HS-27A (cell line): Measurements from ENCODE around the gene MYBPC1.
"Not testable (repeated sequence)": the region's sequence is repeated elsewhere in the genome, so short reads cannot be mapped to it uniquely, and the experiment has no call there.

Experiments
- DNase-seq: peaks from one replicate; pipeline ENCODE4 v3.0.0-alpha.2; 2012; ENCODE audit warnings: low read depth, missing footprints

MYBPC1 gene

DNA sequence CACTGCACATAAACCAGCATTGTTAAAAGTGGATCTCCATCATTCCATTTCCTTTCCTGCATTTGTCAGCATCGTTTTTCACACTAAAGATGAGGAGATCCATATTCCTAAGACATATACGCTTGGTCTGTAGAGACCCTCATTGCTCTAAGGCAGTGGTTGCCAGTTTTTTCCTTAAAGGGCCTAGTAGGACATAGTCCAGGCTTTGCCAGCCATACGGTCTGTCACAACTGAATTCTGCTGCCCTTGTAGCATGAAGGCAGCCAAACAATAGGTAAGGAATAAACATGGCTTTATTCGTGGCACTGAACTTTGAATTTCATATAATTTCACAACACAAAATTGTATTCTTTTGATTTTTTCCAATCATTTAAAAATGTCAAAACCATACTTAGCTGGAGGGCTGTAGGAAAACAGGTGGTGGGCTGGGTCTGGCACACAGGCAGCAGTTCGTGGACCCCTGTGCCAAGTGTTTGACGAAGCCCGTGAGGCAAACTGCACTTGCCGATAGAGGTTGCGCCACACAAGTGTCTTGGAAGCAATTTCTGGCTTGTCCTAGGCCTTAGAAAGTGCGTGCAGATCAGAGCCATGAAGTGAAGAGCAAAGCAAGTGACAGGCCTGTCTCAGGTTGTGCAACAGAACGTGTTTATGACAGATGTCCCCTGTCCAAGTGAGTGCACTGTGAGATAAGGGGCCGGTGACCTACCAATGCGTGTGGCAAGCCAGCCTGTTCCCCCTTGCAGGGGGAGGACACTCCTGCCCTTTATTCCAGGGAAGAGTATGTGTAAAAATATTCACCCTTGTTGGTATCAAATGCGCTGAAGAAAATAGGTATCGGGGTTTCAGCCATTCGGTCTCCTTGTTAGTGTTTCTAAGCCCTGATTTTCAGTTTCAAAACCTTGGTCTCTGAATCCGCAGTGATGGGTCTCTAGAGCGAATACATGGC is 101.8 kb downstream of the MYBPC1 start:
- DNase-seq: no peak

GRCh38 chr12:101697197-101697929 is 102.6 kb downstream of the MYBPC1 start, which contains the start of gene CHPT1:
TSS of gene CHPT1 (plus strand) at chr12:101697640. CDS start at chr12:101697862, 222 bp downstream.
- DNase-seq: no peak

- DNase-seq: peak; percentile 8
Observed at GRCh38 chr12:101697930-101698799, 103.4 kb downstream of the MYBPC1 start.

DNA sequence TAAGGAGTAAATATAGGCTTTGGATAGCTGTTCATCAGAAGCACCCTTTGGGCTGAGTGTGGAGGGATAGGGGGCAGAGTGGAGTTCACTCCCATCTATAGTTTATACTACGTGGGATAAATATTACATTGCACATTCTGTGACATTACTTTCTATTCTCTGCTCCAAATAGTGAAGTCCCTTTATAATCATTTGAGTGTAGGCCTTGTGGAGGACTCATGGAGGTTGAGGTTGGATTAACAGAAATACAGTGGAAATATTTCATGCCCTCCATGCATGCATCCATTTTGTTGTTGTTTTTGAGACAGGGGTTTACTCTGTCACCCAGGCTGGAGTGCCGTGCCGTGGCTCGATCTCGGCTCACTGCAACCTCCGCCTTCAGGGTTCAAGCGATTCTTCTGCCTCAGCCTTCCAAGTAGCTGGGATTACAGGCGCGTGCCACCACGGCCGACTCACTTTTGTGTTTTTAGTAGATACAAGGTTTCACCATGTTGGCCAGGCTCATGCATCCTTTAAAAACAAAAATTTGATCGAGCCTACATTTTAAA is 104.1 kb downstream of the MYBPC1 start:
- DNase-seq: no peak

DNA sequence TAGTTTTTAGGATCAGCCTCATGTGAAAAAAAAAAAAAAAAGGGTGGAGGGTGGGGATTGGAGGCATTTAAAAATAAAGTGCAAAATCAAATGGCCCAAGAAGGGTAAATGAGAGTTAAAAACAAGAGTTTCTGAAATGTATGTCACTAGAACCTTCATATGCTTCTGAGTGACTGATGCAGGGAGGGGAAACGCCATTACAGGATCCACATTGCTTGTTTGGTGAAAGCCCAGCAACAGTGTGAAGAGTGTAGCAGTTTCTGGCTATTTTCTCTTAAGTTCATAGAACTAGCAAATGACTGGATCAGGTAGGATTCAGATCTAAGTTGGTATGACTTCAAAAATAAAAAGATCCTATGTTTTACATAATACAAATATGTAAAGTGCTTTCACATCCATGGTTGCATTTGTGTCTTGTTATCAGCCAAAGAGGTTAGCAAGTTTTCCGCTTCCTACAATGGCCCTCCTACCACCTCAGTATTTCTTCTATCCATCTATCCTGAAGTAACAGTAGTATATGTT is 105.6 kb downstream of the MYBPC1 start:
- DNase-seq: no peak

- DNase-seq: no peak
Observed at GRCh38 chr12:101703487-101703886, 108.7 kb downstream of the MYBPC1 start.

- DNase-seq: no peak
Observed at GRCh38 chr12:101706403-101706802, 111.6 kb downstream of the MYBPC1 start.

- no peak for DNase-seq
Observed at GRCh38 chr12:101707131-101707782, 112.5 kb downstream of the MYBPC1 start.

GRCh38 chr12:101710288-101710687 is 115.5 kb downstream of the MYBPC1 start:
- no peak for DNase-seq

DNA sequence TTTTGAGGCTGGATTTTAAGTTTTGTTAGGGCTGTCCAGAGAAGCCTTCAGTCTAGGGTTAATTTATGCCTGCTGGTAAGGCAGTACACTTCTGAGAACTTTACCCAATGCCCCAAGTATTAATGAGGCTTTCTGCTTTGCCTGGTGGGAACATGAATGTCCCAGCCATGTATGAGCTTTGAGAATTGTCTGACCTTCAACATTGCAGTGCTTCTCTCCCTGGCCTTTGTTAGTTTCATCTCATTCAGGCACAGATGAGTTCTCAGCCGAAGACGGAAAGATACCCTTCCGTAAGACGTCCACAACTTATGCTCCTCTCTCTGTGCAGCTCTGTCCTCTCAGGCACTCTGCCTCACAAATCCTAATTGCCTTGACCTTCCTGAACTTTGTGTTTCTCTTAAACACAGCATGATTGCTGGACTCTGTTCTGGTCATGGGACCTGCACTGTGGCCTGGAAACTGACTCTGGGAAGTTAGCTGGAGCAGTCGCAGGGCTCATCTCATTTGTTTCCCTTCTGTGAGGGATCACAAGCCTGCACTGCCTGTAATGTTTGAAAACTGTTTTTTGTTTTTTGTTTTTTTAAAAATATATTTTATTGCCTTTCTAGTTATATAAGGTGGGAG is 118.4 kb downstream of the MYBPC1 start:
- no peak for DNase-seq

DNA sequence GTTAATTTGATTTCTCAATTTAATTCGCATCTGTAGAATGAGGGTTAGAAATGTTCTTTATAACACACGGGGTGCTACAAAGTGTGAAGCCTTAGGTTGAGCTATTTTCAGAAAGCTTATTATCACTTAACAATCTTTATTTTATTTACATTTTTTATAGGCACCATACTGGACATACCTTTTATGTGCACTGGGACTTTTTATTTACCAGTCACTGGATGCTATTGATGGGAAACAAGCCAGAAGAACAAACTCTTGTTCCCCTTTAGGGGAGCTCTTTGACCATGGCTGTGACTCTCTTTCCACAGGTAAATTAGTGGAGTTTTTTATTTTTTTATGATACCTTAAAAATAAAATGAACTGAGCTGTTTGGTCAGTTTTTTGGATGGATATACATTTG is 119.2 kb downstream of the MYBPC1 start:
- no peak for DNase-seq

GRCh38 chr12:101714877-101715444 is 120.2 kb downstream of the MYBPC1 start:
- no peak for DNase-seq

DNA sequence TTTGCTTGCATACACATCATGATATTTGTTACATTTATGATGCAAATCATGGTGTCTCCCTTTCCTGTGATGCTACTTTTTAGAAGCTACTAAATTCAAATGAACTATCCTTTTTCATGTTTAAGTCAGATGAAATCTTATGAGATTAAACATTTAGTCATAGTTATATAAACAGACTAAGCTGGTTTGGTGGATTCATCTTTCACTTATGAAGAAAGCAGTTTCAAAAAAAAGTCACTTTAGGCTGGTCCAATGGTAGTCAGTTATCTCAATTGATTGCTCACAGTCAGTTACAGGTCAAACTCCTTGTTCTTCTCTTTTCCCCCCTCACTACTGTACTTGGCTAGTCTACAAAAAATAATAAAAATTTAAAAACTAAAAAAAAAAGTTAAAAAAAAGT is 124.8 kb downstream of the MYBPC1 start:
- no peak for DNase-seq

GRCh38 chr12:101720118-101720517 is 125.3 kb downstream of the MYBPC1 start:
- DNase-seq: no peak

DNA sequence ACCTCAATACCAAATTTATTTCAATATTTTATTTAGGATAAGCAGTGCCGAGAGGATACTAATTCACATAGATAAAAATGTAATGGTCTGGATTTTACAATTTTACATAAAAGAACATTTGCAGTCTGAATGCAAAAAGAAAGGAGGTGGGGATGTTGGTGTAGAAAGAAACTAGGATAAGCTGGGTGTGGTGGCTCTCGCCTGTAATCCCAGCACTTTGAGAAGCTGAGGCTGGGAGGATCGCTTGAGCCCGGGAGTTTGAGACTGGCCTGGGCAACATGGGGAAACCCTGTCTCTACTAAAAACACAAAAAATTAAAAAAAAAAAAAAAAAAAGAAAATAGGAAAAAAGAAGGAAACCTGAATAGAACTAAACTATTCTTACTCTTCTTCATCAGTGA is 127.6 kb downstream of the MYBPC1 start:
- DNase-seq: no peak

DNA sequence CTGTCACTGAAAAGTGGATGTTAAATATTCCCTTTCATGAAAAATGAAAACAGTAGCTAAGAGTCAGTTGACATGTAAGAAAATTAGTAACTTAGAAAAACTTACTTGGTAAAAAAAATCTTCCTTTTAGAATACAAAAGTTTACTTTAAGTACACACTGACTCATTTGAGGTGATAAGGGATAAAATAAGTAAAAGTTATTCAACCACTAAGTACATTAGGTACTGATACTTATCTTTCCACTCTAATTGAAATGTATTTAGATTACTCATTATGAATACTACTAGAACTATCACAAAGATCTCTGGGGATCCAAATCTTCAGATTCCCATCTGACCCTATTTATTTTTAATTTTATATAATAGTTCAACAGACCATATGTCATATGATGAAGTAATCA is 132.3 kb downstream of the MYBPC1 start:
- no peak for DNase-seq

DNA sequence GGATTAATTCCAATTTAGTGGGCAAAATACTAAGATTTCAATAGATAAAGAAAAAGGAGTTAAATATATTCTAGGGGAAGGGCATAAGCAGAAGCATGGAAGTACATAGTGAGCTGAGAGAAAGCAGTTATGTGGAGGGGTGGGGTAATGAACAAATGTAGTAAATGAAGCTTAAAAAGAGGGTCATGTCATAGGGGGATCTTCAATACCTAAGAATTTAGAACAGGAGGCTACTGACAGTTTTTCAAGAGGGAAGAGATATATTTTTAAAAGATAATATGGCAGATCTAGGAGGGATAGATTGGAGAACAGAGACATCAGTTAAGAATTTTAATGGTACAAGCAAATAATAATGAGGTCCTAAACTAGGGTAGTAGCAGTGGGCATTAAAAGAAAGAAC is 135.1 kb downstream of the MYBPC1 start:
- no peak for DNase-seq

DNA sequence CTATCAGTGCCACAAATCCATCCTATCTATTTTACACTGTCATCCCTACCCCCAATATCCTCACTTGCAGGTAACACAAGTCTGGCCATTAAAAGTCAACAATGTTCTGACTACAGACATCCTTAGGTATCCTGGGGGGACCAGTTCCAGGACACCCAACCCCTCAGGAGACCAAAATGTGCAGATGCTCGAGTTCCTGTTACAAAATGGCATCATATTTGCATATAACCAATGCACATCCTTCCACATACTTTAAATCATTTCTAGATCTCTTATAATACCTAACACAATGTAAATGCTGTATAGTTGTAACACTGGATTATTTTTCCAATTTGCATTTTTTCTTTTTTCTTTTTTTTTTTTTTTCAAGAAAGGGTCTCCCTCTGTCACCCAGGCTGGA is 137.5 kb downstream of the MYBPC1 start:
- DNase-seq: no peak

DNA sequence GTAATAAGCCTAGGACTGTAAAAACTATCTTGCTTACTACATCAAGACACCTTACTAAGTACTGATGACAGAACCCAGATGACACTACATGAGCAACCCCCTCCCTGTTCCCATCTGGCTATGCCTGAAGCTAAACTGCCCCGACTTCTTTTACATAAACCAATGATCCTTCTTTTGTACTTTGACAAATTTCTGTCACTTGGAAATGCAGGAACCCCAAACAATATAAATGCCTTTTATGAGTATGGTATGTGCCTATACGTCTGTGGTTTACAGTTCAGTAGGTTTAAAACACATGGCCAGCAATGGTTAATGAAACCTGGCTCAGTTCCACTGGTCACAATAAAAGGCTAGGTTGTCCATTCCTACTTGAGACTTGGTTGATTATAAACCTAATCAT is 138.4 kb downstream of the MYBPC1 start:
- no peak for DNase-seq

- DNase-seq: not testable (repeated sequence)
Observed at GRCh38 chr12:101734482-101734881, 139.7 kb downstream of the MYBPC1 start.
